Transverse colon (tissue), 4 donors: Measurements from ENCODE around the gene HNRNPU. TPM values are rescaled to one million over a fixed set of nuclear protein-coding genes. Genes with fewer than 3 reads are reported as not detected.
A peak's percentile ranks its signal among the peaks of the same experiment; 100 is the strongest.

Experiments used
- DNase-seq: peaks from one replicate; pipeline ENCODE4 v3.0.0-alpha.2; 2019
- H3K27ac ChIP-seq, 4 donors: fragments of 200-600 bp; sonication (generic); 2 replicates each; pipeline ENCODE4 v1.5.1; 2016 to 2018; ENCODE audit warnings: inconsistent platforms in 4 of 4
- H3K27me3 ChIP-seq: fragments of 200-600 bp; sonication (generic); 2 replicates; pipeline ENCODE4 v1.5.1; 2017; ENCODE audit warnings: inconsistent platforms
- H3K36me3 ChIP-seq, 4 donors: fragments of 200-600 bp; sonication (generic); 2 replicates each; pipeline ENCODE4 v1.5.1; 2017 to 2019; ENCODE audit warnings: inconsistent platforms in 4 of 4
- H3K4me1 ChIP-seq, 4 donors: fragments of 200-600 bp; sonication (generic); 2 replicates each; pipeline ENCODE4 v1.5.1; 2017 to 2020; ENCODE audit warnings: inconsistent platforms in 4 of 4
- H3K4me3 ChIP-seq, 4 donors: fragments of 200-600 bp; sonication (generic); 1 replicate in 1 of 4; 2 replicates in 3 of 4; pipeline versions ENCODE4 v1.5.1 to v1.6.1; 2017 to 2019; ENCODE audit warnings: inconsistent platforms in 4 of 4
- H3K9me3 ChIP-seq, 2 donors: fragments of 200-600 bp; sonication (generic); 2 replicates each; pipeline ENCODE4 v1.5.1; 2017 to 2019; ENCODE audit warnings: inconsistent platforms in 2 of 2
- EP300 ChIP-seq: sonication (generic); formaldehyde crosslinking; IDR thresholded peaks from one replicate; pipeline ENCODE4 v1.6.1; 2017; ENCODE audit warnings: antibody characterized with exemption, low read depth
- POLR2A ChIP-seq: fragments of 450-650 bp; IDR thresholded peaks from one replicate; pipeline ENCODE4 v1.6.1; 2016; ENCODE audit warnings: antibody characterized with exemption, mild to moderate bottlenecking, moderate library complexity
- POLR2AphosphoS5 ChIP-seq, 3 donors: sonication (generic); formaldehyde crosslinking; IDR thresholded peaks; one replicate each; pipeline ENCODE4 v1.6.1; 2016; ENCODE audit warnings: antibody characterized with exemption in 3 of 3
- WGBS, 2 donors: methylation state at CpG; one replicate each; pipeline ENCODE4 v1.1.5; 2018; ENCODE audit warnings: low coverage in 1 of 2; 5-methylcytosine and 5-hydroxymethylcytosine counted together
- in situ Hi-C, 4 donors: fragments of 200-750 bp; cut with MboI; loops; one replicate each; pipeline versions ENCODE4 v1.15.0 to v1.15.1; 2017; ENCODE audit warnings: low sequenced_read_pairs in 3 of 4, low pct_ligation_motif_present in 1 of 4, low pct_unique_long_range_greater_than_20kb in 1 of 4
- intact Hi-C: fragments of 100-400 bp; cut with DNase I; formaldehyde crosslinking; loops from one replicate; pipeline ENCODE4 v1.15.1; 2023; ENCODE audit warnings: low total_unique reads
- total RNA-seq, 4 donors: library from RNA; depleted of rRNA; stranded (reverse); fragments of >200 nt; gene quantifications; one replicate each; pipeline ENCODE4 v1.1.0, GENCODE V29; 2016
- TF ChIP-seq, protein P1 (sequence below), 5 experiments: fragments of 200-600 bp in 3 of 5; fragments of 450-650 bp in 2 of 5; sonication (generic) in 3 of 5; IDR thresholded peaks; 1 replicate in 2 of 5; 2 replicates in 3 of 5; pipeline ENCODE4 v1.5.1; 2016 to 2017; ENCODE audit warnings: antibody characterized with exemption in 5 of 5, inconsistent platforms in 3 of 5, mild to moderate bottlenecking in 2 of 5, moderate library complexity in 1 of 5

Gene HNRNPU
- total RNA-seq, 4 donors from 2014 or later = 223 to 364 (median 237) TPM

DNA sequence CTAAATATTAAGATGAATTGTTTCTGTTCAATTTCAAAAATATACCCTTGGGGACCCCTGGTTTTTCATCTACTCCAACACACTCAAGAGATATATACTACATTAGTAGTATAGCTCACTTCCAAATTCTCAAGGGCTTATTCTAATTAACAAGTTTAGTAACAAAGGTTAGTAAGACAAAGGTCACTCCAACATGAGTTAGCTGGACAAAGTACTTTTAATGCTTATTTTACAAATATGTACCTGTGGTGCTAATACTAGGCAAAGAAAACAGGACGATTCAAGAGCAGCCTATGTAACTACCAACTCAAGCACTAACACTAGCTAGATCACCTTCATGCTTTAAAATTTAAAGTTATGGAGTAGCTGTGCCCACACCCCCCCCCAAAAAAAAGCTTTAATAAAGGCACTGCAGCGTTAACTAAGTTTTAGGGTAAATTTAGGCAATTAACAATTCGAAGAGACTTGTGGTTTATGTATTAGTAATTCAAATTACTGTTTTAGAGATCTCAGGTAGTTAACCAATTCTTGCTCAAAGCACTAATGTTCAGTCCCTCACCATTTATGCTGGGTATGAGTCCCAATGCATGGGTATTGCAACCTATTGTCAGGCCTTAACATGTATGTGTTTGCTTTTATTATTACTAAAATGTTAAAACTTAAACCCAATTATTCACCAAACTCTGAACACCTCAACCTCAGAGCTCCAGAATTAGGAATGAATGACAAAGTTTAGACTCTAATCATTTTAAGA lies 14.1 kb downstream of the HNRNPU start:
- 78 to 80% methylated on average over 3 of the region's 3 CpGs for WGBS, 2 donors
- Histone ChIP-seq H3K36me3 (peaks cover 0 to 58% (median 28%) of the 10 kb centered on the region in 4 donors), H3K4me3 (no peak overlapping the region), H3K4me1 (peaks cover 0 to 15% (median 4%) of the 10 kb centered on the region in 4 donors), H3K9me3 (no peaks in the 10 kb centered on the region), H3K27ac (no peak overlapping the region), H3K27me3 (no peaks in the 10 kb centered on the region)
- no peak for TF ChIP-seq EP300
- TF ChIP-seq POLR2AphosphoS5 (IDR thresholded peaks at IDR 0.05) = peak in 1 of 3 donors; percentile 26
- intact Hi-C loops (no loop called here), in situ Hi-C loops (no loop called here)
- no peak for DNase-seq

GRCh38 chr1:244849189-244849866 lies 15.0 kb downstream of the HNRNPU start:
- TF ChIP-seq EP300 (no peak), POLR2AphosphoS5 (IDR thresholded peaks at IDR 0.05) (peak in 1 of 3 donors; percentile 49)
- H3K27ac ChIP-seq = no peak overlapping the region
- 48 to 57% methylated on average over 1 of the region's 1 CpG for WGBS, 2 donors
- peaks cover 0 to 59% (median 29%) of the 10 kb centered on the region in 4 donors for H3K36me3 ChIP-seq
- H3K9me3 ChIP-seq = no peaks in the 10 kb centered on the region
- peaks cover 0 to 8% (median 4%) of the 10 kb centered on the region in 4 donors for H3K4me1 ChIP-seq
- DNase-seq = no peak
- H3K4me3 ChIP-seq = no peak overlapping the region
- H3K27me3 ChIP-seq = no peaks in the 10 kb centered on the region
- intact Hi-C loops = no loop called here
- in situ Hi-C loops = no loop called here

- in situ Hi-C loops = no loop called here
- TF ChIP-seq POLR2A (no peak), EP300 (no peak), POLR2AphosphoS5 (IDR thresholded peaks at IDR 0.05) (no peak)
- TF ChIP-seq, protein P1, sequence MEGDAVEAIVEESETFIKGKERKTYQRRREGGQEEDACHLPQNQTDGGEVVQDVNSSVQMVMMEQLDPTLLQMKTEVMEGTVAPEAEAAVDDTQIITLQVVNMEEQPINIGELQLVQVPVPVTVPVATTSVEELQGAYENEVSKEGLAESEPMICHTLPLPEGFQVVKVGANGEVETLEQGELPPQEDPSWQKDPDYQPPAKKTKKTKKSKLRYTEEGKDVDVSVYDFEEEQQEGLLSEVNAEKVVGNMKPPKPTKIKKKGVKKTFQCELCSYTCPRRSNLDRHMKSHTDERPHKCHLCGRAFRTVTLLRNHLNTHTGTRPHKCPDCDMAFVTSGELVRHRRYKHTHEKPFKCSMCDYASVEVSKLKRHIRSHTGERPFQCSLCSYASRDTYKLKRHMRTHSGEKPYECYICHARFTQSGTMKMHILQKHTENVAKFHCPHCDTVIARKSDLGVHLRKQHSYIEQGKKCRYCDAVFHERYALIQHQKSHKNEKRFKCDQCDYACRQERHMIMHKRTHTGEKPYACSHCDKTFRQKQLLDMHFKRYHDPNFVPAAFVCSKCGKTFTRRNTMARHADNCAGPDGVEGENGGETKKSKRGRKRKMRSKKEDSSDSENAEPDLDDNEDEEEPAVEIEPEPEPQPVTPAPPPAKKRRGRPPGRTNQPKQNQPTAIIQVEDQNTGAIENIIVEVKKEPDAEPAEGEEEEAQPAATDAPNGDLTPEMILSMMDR (IDR thresholded peaks at IDR 0.05) = no peak
These were observed 17.7 kb downstream of the HNRNPU start for GRCh38 chr1:244846653-244847052.

GRCh38 chr1:244844155-244845121 lies 19.9 kb downstream of the HNRNPU start:
- H3K4me3 ChIP-seq = no peak overlapping the region
- peak; percentile 12 for TF ChIP-seq POLR2A
- TF ChIP-seq, protein P1 (IDR thresholded peaks at IDR 0.05) = no peak
- peaks cover 12 to 50% (median 23%) of the 10 kb centered on the region in 4 donors for H3K4me1 ChIP-seq
- no peaks in the 10 kb centered on the region for H3K27me3 ChIP-seq
- peaks cover 0 to 67% (median 25%) of the 10 kb centered on the region in 4 donors for H3K36me3 ChIP-seq
- in situ Hi-C loops (no loop called here), intact Hi-C loops (no loop called here)
- H3K27ac ChIP-seq = peak overlapping the region in 1 of 4 donors; percentile 6
- no peak for DNase-seq
- H3K9me3 ChIP-seq = no peaks in the 10 kb centered on the region
- WGBS, 2 donors = 84 to 88% methylated on average over 8 to 13 of the region's 13 CpGs

More at GRCh38 chr1:244846653-244847052, 17.7 kb downstream of the HNRNPU start:
- no peak overlapping the region for H3K27ac ChIP-seq
- intact Hi-C loops = no loop called here
- H3K4me3 ChIP-seq = no peak overlapping the region
- H3K36me3 ChIP-seq = peaks cover 0 to 67% (median 27%) of the 10 kb centered on the region in 4 donors
- no peaks in the 10 kb centered on the region for H3K27me3 ChIP-seq
- peaks cover 0 to 28% (median 8%) of the 10 kb centered on the region in 4 donors for H3K4me1 ChIP-seq
- 91 to 94% methylated on average over 6 of the region's 6 CpGs for WGBS, 2 donors
- no peak for DNase-seq
- H3K9me3 ChIP-seq = no peaks in the 10 kb centered on the region
